Activated CD4-positive, alpha-beta T cell treated with anti-CD3 and anti-CD28 coated beads, Interleukin-2, Interleukin-4, amounts not matched to agents 100 ng/mL and 50 ng/mL, durations not matched to agents 16 hours and 8 hours (primary cell): ENCODE data around the gene MSLN.

Source experiments
- DNase-seq: peaks from one replicate; pipeline ENCODE4 v3.0.0-alpha.2; 2020; ENCODE audit warnings: low spot score

Gene MSLN

DNA sequence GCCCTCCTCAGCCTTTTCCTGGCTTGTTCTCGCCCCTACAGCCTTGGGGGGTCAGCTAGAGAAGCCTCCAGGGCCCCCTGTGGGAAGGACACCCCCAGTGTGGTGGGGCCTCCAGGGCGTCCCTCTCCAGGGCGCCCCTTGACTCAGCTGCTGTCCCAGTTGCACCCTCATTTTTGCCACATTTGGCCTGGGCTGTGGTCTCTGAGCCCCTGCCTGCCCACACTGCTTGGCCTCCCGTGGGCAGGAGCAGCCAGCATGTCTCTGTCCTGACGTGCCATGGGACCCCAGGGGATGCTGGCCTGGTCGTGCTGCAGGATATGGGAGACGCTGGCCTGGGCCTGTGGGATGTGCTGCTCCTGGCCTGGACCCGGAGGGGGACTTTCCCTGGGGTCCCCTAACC, 32.9 kb downstream of the MSLN start:
- no peak for DNase-seq

DNA sequence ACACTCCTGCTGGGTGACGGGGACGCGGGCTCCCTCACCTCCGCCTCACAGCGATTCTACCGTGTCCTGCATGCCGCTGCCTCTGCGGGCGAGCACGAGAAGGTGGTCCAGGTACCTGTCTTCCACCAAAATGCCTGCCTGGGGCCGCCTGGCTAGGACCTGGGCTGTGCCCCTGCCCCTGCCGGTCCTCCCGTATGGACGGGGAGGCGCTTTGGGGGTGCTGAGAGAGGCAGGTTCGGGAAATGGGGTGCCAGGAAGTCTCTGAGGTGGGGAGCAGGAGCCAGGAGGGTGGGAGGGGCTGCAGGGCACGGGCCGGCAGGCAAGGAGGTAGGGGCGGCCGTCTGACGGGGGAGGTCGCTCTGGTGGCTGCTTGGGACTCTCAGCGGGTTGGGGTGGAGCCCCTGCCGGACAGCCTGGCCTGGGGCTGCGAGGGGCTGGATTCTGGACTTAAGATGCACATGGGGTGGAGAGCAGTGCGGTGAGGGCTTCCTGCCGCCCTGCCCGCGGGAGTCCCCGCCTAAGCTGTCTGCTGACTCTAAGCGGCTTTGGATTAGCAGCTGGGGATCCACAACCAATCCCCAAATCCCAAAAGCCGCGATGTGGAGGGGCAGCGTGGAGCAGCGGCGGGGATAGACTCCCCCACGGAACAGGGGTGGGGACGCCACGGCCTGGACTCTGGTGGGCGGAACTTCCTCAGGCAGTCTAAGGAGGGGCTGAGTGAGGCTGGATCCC, 33.7 kb downstream of the MSLN start:
- DNase-seq: no peak

- no peak for DNase-seq
Observed at GRCh38 chr16:794853-795466, 34.4 kb downstream of the MSLN start.

DNA sequence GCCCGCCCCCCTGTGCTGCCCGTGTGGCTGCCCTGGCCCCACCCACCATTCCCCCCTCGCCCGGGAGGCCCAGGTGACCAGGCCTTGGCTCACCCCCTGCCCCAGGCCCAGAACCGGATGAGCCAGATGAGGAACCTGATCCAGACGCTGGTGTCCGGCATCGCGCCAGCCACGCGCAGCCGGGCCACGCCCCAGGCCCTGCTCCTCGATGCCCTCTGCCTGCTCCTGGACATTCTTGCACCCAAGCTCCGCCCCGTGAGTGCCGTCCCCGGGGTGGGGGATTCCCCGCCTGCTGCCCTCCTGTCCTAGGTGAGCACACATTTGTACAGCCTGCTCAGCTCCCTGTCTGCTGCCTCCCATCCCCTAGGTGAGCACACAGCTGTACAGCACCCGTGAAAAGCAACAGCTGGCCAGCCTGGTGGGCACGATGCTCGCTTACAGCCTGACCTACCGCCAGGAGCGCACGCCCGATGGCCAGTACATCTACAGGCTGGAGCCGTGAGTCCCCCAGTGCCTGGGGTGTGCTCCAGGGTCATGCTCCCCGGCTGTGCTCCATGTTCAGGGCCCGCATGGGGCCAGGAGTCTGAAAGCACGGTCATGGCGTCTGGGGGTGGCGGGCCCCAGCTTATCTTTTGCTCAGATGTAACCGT, 35.2 kb downstream of the MSLN start:
- DNase-seq: no peak

DNA sequence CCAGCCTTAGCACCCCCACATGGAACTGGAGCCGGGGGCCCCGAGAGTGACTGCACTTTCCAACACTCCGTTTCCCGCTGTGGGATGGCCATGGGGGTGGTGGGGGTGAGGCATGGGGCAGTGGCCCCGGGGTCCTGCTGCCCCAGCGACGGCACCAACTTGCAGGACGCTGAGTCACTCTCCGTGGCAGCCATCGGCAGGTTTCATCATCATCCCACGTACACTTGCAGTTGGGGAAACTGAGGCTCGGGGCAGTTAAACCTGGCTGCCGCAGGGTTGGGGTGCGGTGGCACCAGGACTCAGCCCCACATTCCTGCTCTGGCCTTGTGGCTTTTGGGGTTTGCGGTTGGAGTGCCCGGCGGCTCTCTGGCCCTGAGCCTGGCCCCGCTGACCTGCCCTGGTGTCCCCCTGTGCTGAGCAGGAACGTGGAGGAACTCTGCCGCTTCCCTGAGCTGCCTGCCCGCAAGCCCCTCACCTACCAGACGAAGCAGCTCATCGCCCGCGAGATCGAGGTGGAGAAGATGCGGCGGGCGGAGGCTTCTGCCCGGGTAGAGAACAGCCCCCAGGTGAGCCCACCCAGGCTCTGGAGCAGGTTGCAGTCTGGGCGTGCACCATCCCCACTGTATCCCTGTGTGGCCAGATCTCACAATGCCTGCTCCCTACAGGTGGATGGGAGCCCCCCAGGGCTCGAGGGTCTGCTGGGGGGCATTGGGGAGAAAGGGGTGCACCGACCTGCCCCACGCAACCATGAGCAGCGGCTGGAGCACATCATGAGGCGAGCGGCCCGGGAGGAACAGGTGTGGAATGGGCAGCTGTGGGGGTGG, 36.0 kb downstream of the MSLN start:
- DNase-seq: no peak

DNA sequence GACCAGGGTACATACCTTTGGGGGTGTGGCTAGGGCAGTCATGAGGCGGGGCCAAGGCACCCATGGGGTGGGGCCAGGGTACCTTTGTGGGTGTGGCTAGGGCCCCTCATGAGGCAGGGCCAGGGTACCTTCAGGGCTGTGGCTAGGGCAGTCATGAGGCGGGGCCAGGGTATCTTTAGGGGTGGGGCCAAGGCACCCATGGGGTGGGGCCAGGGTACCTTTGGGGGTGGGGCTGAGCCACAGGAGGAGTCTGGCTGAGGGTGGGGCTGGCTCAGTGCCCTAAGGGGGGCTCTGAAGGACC, 36.5 kb downstream of the MSLN start:
- DNase-seq: peak; percentile 53

DNA sequence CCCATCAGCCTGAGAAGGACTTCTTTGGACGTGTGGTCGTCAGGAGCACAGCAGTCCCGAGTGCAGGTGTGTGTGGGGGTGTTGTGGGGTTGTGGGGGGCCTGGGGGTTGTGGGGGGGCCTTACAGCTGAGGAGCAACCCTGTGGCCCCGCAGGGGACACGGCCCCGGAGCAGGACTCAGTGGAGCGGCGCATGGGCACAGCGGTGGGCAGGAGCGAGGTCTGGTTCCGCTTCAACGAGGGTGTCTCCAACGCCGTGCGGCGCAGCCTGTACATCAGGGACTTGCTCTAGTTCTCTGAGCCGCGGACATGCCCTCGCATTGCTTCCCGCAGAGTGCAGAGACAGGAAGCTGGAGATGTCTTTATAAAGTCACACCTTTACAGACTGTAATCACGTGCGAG, 37.2 kb downstream of the MSLN start:
- DNase-seq: no peak

DNA sequence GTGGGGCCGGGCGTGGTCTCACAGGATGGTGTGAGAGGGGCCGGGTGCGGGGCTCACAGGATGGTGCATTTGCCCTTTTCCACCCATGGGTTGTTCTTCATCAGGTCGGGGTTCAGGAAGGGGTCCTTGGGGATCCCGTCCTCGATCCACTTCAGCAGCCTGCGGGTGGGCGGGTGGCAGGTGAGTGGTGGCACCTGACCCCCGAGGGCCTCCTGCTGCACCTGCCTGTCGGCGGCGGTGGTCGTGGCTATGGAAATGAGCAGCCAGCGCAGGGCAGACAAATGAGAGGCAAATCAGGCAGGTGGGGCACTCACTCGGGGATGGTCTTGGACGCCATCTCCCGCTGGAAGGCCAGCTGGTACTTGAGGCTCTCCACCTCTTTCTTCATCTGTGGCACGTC, 38.1 kb downstream of the MSLN start:
- DNase-seq: no peak

DNA sequence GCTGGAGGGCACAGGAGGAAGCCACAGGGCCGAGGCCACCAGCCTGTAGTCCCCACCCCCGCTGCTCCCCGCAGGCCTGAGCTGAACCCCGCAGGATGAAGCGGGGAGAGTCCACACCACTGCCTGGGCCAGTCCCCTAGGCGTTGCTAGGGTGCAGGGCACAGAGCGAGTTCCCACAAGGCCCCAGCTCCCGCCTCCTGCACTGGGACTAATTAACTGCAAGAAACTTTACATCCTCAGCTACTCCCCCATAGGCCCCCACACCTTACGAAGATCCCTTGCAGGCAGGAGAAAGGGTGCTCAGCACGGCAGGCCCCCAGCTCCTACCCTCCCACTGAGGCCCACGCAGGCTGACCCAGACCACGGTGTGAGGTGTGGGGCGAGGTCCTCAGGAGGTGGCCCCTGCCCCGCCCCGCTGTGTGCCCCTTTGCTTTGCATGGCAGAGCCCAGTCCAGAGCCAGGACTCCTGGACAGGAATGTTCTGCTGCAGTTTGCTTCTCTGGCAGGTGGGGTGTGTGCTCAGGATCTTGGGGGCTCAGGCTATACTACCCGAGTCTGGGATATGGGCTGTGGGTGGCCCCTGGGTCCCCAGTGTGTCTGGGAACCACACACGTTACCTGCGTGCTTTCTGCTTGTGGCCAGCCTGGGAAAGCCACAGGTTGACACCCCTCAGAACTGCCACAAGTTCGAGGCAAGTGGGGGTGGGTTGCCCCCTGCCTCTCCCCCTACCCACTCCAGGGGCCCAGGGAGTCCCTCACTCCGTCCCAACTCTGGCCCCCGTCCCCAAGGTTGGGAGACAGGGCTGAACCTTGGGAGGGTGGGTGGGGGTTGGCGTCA, 38.8 kb downstream of the MSLN start:
- DNase-seq: no peak

DNA sequence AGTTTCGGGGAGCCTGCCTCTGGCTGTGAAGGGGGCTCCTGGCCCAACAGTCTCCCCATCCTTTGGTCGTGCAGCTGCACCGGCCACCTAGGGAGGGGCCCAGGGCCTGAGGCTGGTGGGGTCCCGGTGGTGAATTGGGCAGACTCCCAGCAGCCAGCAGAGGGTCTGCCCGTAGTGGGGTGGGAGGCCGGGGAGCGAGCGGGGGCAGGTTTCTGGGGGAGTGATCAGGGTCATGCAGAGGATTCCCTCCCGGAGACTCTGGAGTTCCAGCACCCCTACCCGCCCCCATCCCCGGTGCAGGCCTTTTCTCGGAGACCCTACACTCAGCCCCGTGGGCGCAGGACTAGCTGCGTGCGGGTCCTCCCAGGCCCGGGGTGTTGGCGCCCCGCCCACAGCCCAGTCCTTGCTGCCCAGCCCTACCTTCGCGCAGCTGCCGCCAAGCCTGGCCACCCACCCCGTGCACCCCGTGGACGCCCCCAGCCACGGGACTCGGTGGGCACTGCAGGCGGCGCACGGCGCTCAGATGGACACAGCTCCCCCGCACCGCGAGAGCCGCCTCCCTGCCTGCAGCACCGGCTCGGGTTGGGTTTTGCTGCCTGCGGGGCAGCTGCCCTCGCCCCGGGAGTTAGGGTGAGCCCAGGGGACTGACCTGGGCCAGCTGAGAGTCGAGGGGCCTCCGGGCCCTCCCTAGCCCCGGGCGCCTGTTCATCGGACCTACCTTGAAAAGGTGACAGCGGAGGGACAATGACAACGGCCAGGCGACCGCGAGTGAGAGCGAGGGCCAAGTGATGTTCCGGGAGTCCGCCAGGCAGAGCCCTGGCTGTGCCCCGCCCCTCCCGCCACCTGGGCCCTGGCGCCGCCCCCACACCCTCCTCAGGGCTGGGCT, 39.7 kb downstream of the MSLN start, which contains the start of gene GNG13:
Gene GNG13, minus strand, starts transcription at position 787 of the 886 bp plus-strand sequence. CDS start 1,657 bp downstream, outside the sequence.
- DNase-seq: no peak

GRCh38 chr16:800834-801511, 40.4 kb downstream of the MSLN start:
- no peak for DNase-seq

DNA sequence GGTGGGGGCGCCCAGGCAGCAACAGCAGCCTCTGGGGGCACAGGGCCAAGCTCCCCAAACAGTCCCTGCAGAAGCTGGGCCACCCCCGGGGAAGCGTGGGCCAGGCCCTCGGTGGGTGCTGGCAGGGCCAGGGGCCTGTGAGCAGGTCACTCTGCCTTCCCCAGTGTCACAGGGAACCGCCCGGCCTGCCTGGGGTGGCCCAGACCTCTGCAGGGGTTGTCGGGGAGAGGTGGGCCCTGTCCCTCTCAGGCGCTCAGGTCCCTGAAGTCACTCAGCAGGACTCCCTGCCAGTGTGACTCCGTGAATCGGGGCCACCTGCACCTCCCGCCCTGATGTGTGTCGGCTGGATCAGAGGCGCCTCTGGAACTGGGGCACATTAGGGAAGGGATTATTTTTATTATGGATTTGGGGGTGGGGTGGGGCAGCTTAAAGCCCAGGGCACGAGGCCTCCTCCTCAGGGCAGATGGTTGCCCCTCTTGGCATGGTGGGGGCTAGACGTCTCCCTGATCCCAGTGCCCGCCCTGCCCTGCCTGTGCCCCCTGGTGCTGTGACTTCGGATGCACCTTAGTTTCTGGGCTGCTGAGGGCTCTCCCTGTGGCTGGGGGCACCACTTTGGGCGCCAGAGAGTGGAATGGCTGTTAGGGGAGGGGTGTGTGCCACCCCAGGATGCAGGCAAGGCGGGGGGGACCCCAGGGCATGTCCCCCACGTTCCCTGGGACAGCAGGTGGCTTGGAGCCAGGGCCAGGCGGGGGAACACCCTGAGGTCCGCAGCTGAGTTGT, 41.2 kb downstream of the MSLN start:
- DNase-seq: no peak

DNA sequence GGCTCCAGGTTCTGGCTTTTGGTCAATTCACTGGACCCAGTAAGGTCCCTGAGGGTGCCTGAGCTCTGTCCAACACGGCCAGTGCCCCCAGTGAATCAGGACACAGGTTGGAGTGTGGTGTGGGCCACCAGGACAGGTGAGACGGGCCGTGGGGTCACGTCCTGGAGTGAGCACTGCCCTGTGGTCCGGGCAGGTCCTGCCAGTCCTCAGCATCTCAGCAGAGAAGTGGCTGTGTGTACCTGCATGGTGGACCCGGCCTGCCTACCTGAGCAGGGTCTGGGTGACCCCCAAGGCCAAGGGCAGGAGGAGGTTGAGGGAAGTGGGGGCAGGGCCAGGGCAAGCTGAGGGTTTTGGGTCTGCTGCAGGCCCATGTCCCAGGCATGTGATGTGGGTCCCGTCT, 41.9 kb downstream of the MSLN start:
- DNase-seq: no peak

DNA sequence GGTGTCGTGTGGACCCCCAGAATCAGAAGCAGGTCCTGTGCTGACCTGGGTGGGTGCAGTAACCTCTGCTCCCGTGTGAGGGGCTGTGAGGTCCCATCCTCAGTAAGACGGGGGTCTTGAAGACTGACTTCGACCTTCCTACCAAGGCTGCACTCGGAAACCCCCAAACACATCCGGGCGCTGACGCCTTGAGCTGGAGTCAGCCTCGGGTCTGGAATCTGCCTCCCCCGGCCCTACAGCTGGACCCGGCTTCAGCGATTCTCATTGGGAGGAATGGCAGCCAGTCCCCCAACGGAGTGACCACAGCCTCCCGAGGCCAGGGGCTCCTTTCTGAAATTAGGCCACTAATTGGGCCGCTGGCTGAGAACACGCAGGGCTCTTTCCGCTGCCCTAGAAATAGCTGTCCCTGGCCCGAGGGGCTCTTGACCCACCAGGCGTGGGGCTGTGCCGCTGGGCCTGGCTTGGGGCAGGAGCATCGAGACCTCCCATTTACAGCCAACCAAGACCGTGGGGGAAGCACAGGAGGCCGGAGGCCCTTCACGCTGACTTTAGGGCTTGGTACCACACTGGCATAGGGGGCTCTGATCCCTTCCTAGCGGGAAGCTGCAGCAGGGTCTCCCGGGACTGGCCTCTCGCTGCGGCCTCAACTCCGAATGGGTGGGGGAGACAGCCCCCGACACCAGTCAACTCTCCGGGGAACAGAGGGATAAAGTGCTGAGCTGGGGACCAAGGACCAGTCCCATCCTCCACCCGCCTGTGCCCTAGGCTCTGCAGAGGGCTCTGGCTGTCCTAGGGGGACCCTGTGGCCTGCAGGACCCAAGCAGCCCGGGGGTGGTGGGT, 42.6 kb downstream of the MSLN start:
- no peak for DNase-seq

GRCh38 chr16:803754-804080, 43.2 kb downstream of the MSLN start:
- DNase-seq: no peak

GRCh38 chr16:804193-805048, 43.9 kb downstream of the MSLN start:
- DNase-seq: no peak

- DNase-seq: no peak
Observed at GRCh38 chr16:805474-805873, 44.9 kb downstream of the MSLN start.
